Measurements from ENCODE around the gene NFATC3.

The NFATC3 gene

DNA sequence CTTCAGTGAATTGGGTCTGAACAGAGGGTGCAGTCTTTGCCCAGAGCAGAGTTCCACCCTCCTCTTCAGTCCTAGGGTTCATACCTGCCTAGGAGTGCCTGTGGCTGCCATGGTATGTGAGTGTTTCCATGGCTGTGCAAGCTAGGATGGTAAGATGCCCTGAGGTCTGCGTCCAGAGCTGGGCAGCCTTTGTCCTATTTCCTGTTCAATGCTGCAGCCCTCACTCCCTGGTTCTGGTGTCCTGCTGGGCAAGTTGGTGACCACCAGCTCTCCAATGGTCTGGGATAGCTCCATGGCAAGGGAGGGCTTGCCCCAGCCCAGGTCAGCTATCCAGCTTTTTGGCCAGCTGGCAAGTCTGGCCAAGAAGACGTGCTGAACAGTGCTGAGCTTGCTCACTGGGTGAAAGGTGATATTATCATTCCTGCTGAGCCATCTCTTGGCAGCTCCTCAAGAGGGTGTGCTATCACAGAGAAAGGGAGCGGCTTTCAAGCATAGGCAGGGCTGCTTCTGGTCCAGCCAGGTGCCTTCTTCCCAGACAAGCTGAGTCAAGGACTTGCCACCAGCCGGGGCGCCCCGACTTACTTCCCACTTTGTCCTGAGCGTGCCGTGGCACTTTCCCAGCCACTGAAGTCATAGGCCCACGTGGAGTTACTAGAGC, 13.0 kb upstream of the NFATC3 start:
- in situ Hi-C loops (cut with MboI; ENCODE audit: low sequenced_read_pairs): no loop called here

DNA sequence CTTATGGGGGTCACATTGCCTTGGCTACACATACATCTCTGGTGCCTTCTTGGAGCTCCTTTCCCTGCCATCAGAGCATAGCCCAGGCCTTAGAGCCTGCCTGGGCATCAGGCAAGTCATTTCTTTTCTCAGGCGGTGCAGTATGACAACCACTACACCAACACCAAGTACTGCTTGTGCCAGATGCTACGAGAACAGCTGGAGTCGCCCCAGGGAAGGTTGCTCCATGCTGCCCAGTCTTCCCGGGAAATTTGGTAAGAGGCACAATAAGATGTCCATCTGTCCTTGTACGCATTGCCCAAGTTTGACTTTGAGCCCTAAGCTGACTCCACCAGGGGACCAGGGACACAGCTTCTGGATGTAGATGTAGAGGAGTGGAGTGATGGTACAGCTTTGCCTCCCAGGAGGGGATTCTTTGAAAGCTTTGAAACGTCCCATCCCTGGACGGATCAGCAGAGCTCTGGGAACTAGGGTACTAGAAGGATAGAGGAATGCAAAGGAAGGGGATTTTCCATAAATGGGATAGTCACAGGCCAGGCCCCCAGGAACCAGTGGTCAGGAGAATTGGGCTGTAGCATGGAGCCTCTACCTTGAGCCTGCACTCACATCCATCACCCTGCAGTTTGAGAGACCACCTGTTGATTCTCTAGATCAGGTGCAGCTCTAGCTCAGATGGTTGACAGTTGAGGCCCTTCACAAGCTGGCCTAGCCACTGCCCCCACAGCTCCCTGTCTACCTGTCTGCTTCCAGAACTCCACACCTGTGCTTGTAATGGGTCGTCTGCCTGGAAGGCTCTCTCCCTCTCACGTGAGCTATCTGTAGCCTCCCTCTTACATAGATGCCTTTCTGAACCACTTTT, 11.0 kb upstream of the NFATC3 start:
- in situ Hi-C loops (cut with MboI; ENCODE audit: low sequenced_read_pairs): no loop called here

DNA sequence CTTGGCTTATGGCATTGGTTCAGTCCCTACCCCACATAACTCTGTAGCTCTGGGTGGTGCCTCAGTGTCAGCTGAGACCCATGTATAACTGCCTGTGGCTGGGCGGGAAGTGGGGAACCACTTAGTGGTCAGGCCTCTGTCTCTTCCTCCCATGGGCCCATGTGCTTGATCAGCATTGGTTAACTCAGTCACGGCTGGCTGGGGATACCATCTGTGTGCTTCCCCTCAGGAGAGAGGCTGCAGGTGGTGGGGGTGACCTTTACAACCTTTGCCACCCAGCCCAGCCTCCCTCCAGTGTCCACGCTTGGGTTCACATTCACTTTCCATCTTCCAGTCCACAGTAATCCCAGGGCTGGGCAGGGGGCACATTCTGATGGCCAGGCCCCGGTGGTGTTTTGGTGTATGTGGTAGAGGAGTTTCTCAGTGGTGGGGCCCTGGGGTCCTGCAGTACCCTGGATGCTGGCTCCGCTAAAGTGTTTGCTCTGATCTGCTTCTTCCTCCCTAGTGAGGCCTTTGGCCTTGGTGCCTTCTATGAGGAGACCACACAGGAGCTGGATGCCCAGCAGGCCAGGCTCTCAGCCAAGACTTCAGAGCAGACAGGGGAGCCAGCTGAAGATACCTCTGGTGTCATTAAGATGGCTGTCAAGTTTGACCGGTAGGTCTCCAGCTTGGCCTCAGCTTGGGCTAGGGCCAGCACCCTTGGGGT, 10.2 kb upstream of the NFATC3 start:
- in situ Hi-C loops (cut with MboI; ENCODE audit: low sequenced_read_pairs): no loop called here

DNA sequence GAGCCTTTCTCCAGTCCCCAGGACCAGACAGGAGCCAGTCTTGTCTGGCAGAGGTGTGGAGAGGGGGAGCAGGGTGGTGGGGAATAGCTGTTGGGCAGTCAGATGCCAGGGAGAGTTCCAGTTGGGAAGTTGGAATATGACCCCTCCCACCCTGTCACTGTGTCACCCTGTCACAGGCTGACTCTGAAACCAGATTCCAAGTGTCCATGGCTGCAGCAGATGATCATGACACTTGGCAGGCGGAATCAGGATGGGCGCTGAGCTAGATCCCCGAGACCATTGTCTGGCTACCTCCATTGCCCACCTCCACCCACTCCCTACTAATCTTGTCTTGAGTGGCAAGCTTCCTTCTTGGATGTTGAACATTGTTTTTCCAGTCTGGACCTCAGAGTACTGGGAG, 9.2 kb upstream of the NFATC3 start:
- in situ Hi-C loops (cut with MboI; ENCODE audit: low sequenced_read_pairs): no loop called here

DNA sequence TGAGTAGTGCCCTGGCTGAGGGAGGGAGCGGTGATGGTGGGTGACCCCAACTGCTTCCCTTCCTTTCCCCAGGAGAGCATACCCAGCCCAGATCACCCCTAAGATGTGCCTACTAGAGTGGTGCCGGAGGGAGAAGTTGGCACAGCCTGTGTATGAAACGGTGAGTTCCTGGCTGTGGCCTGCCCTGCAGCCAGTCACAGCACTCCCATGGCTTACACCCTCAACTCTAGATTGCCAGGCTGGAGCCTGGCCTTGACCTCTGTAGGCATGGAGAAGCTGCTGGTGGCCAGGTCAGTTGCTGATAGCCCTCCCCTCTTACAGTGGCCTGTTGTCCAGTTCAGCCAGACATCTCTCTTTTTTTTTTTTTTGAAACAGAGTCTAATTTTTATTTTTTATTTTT, 8.6 kb upstream of the NFATC3 start:
- in situ Hi-C loops (cut with MboI; ENCODE audit: low sequenced_read_pairs): no loop called here

DNA sequence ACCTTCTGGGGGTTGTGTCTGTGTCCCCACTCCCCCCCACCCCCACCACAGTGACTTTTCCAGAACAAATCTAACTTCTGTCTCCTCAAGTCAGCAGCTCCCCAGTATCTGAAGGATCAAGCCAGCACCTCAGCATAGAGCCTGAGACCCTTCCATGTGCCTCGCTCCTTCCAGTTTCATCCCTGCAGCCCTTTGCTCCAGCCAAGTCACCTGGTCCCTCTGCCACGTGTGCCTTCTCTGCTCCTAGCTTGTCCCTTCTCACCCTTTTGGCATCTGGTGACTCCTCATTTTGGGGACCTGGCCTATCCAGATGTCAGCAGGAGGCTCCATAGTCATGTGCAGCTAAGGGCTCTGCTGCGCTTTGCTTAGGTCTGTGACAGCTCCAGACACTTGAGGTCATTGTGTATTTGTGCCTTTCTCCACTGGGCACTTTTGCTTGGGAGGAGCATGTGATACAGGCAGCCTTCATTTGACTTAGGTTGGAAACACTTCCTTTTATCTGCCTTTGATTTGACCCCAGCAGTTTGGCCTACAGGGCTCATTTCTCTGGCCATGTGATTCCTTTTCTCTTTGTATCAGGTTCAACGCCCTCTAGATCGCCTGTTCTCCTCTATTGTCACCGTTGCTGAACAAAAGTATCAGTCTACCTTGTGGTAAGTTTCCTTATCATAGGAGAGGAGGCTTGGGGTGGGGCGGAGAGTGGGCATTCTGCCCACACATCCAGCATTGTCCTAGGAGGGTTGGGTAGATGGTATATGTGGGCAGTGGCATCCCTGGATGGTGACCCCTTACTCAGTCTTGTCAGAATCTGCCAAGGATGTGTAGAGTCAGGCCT, 7.1 kb upstream of the NFATC3 start:
- in situ Hi-C loops (cut with MboI; ENCODE audit: low sequenced_read_pairs): no loop called here

DNA sequence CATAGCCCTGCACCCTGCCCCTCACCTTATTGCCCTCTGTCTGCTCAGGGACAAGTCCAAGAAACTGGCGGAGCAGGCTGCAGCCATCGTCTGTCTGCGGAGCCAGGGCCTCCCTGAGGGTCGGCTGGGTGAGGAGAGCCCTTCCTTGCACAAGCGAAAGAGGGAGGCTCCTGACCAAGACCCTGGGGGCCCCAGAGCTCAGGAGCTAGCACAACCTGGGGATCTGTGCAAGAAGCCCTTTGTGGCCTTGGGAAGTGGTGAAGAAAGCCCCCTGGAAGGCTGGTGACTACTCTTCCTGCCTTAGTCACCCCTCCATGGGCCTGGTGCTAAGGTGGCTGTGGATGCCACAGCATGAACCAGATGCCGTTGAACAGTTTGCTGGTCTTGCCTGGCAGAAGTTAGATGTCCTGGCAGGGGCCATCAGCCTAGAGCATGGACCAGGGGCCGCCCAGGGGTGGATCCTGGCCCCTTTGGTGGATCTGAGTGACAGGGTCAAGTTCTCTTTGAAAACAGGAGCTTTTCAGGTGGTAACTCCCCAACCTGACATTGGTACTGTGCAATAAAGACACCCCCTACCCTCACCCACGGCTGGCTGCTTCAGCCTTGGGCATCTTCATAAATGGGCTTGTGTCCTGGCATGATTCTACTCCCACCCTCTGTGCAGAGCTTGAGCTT, 6.3 kb upstream of the NFATC3 start:
- in situ Hi-C loops (cut with MboI; ENCODE audit: low sequenced_read_pairs): no loop called here

DNA sequence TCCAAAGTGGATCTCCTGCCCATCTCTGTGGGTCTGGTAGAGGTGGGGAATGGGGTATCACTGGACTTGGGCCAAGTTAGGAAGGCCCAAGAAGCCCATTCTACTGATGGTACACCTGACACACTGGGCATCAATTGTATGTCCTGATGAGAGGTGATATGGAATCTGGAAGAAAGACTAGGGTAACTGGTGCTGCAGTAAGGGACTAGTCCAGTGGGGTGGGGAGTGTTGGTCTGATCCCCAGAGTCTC, 5.9 kb upstream of the NFATC3 start:
- in situ Hi-C loops (cut with MboI; ENCODE audit: low sequenced_read_pairs): no loop called here

DNA sequence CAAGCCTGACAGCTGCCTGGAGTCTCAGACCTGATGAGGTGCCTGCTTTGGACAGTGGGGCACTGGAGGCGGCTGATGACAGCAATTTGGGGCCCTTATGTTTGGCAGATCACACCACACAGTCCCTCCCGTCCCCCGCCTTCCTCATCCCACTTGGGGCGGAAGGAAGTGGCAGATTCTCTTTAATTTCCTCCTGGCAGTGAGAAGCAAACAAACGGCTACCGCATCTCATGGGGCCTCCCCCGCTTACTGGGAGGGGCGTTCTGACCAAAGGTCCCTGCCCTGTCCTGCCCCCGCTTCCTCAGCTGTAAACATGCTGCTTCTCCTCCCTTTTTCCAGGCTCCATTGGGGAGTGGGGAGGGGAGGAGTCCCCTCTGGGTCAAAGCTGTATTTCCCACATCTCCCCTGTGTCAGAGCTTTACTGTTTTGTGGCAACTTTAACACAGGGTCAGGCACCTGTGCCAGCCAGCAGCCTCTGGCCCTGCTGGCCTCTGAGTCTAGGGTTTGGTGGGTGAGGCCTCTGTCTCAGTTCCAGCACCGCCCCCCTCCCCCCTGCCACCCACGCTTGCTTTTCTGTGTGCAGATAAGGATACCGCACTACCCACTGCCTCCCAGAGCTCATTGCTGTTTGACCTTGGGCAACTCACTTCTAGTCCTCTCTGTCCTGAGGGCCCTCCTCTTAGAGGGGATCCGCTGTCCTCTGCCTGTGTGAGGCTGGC, 5.4 kb upstream of the NFATC3 start:
- in situ Hi-C loops (cut with MboI; ENCODE audit: low sequenced_read_pairs): no loop called here

DNA sequence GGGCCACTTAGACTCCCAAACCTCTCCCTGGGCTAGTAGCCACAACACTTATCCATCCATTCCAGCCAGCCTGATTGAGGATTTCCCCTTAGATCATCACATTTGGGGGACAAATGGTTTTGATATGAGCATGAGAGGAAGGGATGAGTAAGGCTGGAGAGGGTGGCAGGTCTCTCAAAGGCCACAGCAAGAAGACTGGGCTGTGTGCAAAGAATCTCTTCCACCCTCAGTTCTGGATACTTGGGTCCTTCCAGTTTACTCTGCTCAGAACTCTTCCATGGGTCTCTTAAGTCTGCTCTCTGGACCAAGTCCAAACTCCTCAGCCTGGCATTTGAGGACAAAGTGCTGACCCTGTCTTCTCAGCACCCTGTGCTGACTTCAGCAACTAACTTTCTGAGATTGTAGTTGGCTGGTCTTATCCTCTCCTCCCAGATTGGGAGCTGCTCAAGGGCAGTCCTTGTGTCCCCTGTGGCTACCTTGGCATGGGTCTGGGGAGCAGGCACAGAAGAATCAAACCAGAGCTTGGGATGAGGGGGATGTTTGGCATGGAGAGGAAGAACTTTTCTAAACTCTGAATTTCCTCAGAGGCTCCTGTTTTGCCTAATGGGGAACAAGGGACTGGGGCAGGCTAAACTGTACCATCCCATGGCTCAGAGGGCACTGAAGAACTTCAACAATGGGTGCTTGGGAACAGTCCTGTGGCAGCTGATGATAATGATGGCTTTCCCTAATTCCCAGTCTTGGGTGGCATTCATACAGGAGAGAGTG, 3.1 kb upstream of the NFATC3 start:
- in situ Hi-C loops (cut with MboI; ENCODE audit: low sequenced_read_pairs): no loop called here

DNA sequence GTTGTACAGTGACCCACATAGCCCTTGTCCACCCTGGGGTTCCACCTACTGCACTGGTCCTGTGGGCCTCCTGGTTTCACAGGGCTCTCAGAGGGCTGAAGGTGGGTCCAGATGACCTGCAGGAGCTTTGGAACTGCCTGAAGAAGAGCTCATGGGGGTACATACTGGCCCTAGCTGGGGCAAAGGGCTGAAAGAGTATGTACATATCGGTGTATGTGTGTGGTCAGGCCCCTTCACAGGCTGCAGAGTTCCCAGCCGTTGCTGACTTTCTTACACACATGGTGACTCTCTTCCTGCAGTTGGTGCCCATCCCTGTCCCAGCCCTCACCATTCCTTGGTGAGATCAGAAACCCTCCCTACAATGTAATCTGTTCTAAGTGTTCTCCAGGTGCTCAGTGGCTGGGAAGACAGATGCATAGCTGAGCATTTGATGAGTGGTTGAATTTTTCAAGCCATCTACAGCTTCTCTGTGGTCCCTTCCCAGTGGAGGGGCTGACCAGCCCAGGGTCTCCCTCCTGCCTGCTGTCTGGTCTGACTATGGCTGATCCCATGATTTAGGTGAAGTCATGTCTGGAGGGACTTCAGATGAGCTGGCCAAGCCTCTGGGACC, 2.4 kb upstream of the NFATC3 start:
- in situ Hi-C loops (cut with MboI; ENCODE audit: low sequenced_read_pairs): no loop called here

DNA sequence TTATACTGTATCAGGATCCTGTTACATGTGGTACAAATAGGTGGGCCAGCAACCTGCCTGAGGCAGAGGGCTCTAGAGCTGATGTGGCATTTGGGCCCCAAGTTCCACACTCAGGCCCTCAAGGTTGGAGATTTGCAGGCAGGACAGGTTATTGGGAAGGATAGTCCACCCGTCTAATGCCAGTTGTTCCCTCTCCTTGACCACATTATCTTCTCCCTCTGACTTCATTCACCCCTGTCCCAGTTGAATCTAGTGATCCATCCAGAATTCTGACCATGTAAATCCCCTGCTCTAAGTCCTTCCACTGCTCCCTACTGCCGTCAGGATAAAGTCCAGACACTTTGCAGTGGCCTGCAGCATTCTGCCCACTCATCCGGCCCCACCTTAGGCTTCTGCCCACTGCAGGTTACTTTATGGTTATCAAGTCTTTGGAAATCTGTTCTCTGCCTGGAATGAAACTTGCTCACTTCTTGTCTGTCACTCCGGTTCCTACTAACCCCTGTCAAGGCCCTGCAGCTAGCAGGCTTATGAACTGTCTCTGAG, 1.9 kb upstream of the NFATC3 start:
- in situ Hi-C loops (cut with MboI; ENCODE audit: low sequenced_read_pairs): no loop called here

DNA sequence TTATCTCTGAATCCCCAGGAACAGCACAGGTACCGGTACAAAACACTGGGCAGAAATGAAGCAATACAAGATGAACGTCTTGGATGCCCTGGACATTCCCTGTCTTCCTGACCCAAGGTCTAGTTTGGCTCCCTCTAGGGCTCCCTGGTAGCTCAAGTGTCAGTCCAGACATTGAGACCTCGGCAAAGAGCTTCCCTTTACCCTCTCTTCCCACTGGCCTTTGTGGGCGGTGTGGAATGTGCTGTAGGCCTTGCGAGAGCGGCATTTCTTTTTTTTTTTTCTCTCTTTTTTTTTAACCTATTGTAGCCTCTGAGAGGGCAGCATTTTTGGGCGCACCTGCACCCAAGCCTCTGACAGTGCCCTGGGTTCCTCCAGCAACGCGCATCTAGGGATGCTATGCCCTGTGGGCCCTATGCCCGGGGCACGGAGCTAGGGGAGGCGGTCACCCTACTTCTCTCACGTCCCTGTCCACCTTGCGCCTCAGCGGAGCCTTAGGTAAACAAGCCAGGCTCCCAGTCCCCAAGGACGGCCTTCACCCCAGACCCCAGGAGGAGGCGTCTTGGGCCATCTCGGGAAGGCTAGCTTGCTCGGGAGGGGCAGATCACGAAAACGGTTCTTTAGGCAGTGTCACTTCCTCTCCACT, 1.2 kb upstream of the NFATC3 start:
- in situ Hi-C loops (cut with MboI; ENCODE audit: low sequenced_read_pairs): no loop called here

DNA sequence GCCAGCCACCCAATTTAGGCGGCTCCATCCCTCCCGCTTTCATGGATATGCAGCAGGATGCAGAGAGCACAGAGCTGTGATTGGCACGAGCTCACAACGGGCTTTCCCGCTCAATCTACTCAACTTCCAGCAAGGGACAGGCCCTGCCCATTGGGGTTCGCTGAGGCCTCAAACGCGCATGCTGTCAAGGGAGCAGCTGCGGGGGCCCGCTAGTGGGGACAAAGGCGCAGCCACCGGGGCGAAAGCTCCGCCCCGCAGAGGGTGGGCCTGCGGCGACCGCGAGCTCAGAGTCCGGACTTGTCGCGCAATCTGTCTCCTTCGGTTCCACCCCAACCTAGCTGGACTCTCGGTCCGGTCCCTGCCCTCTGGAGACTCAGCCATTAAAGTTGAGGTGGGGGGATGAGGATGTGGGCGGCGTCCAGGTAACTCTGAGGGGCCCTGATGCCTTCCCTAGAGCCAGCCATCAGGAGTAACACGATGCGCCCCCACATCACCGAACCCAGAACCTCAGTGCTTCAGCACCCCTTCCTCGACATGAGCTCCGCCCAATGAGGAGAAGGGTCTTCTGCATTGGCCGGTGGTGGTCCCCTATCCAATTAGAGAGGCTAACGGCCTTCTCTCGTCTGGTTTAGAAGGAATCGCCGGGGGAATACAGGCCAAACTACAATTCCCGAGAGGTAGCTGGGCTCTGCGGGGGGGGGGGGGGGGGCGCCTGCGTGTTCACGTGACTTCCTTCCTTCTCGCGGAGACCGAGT, 489 bp upstream of the NFATC3 start:
- in situ Hi-C loops (cut with MboI; ENCODE audit: low sequenced_read_pairs): no loop called here

DNA sequence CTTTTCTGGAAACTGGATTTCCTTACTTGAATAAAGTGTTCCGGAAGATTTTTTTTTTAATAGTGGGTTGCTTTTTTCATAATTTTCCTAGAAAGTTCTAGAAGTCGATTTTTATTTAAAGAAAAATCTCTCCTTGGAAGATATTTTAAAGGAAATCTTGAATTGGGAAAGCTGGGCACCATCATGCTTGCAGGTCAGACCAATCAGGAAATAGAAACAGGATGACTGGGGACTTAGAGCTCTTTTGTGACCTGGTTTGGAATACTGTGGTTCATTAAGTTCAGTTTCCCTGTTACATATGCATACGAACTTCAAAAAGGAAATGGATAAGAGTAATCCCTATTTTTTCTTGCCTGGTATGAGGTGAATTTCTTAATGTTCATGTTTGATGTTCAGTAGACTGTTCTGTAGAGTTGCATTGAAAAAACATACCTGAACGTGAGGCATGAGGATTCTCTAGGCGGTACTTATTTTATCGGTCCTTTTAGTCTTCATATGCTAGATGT, 1.2 kb downstream of the NFATC3 start:
- in situ Hi-C loops (cut with MboI; ENCODE audit: low sequenced_read_pairs): no loop called here

DNA sequence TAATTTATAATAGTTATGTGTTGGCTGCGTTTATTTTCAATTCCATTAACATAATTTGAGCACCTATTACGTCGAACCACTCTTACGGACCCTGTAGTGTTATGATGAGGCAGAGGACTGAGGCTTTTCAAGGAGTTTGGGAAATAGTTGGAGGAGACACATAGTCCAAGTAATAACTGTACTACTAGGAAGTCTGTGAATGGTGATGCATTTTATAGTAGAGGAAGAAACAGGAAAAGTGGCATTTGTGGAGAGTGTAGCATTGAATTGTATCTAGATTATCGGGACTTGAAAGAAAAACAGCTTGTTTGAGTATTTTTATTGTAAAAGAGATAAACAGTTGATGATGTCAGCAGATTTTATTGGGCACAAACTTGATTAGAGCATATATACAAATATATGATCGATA, 1.7 kb downstream of the NFATC3 start:
- in situ Hi-C loops (cut with MboI; ENCODE audit: low sequenced_read_pairs): no loop called here

DNA sequence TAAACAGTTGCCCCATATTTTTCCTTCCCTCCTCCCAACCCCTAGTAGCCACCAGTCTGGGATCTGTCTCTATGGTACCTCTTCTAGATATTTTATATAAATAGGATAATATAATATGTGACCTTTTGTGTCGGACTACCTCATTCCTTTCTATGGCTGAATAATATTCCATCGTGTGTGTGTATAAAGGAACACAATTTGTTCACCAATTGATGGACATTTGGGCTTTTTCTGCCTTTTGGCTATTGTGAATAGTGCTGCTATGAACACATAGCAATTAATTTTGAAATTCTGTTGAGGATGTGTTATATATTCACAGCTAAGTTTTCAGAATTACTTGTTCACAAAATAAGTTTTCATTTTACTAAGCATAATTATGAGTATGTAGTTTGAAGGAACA, 2.5 kb downstream of the NFATC3 start:
- in situ Hi-C loops (cut with MboI; ENCODE audit: low sequenced_read_pairs): no loop called here
